Ovary (tissue), 3 donors: ENCODE data around the gene SEC62.

ENCODE experiments used
- CTCF ChIP-seq, 3 donors: fragments of 450-650 bp in 2 of 3; fragments of 200-600 bp in 1 of 3; IDR thresholded peaks; one replicate each; pipeline versions ENCODE4 v1.5.1 to v1.8.0; 2016 to 2022; ENCODE audit warnings: antibody characterized with exemption in 3 of 3, mild to moderate bottlenecking in 1 of 3
- POLR2A ChIP-seq: fragments of 450-650 bp; IDR thresholded peaks from one replicate; pipeline ENCODE4 v1.6.1; 2017; ENCODE audit warnings: antibody characterized with exemption, mild to moderate bottlenecking, moderate library complexity
- donor health status: DM: no; HTN: no; CAD: no.

- TF ChIP-seq CTCF (IDR thresholded peaks at IDR 0.05) (no peak), POLR2A (no peak)
These were observed 1.7 kb downstream of the SEC62 start for GRCh38 chr3:169968224-169968885.
